Suppressor macrophage (primary cell): ENCODE data around the gene SORBS2.

Source experiments
- DNase-seq, 4 experiments: peaks; one replicate each; pipeline ENCODE4 v3.0.0-alpha.2; 2020 to 2022

The SORBS2 gene

GRCh38 chr4:185542626-185543315, 269.2 kb downstream of the SORBS2 start:
- no peak for DNase-seq

DNA sequence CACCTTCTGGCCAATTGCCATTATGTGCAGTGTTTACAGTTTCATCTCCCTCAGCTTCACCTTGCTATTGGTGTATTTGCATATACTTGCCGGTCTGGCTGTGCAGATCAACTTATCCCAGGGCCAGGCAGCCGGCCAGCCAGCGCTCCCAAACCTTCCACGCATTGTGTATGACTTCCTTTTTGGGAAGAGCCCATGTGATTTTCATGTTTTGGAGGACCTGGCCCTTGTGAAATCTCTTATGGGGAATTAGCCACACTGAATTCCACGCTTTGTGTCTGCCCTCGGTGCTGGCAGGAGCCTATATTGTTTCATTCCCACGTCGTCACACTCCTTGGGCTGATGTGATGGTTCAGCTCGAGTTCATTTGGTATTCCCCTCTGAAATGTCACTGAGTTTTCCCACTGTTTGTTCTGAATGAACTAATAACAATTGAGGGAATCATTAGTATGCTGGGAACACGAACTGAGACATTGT, 270.7 kb downstream of the SORBS2 start:
- no peak for DNase-seq

GRCh38 chr4:185540487-185541120, 271.4 kb downstream of the SORBS2 start:
- no peak for DNase-seq

DNA sequence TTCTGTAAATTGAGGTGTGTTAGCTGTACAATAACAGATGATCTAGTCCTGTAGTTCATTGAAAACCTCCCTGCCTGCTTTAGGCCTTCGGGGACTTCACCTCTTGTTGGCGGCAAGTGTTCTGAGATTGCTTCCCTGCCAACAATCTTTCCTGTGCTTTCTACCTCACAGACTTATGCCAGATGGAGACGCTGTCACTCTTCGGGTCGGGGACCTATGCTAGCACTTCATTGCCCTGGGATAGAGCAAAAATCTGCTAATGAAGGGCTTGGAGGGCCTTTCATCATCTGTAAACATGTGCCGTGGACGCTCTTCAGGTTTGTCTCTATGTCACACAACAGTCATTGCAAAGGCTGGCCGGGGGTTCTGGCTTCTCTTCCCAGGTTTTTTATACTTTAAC, 272.0 kb downstream of the SORBS2 start:
- DNase-seq = no peak

DNA sequence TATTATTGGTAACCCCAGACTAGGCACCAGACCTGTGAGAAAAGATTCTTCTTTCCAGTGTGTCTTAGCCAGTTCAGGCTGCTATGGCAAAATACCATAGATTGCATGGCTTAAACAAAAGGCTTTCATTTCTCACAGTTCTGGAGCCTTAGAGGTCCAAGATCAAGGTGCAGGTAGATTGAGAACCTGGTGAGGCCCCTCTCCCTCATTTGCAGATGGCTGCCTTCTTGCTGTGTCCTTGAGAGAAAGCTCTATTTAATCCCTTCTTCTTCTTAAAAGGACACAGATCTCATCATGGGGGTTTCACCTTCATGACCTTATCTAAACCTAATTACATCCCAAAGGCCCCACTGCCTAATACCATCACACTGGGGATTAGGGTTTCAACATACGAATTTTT, 273.2 kb downstream of the SORBS2 start:
- DNase-seq = no peak

DNA sequence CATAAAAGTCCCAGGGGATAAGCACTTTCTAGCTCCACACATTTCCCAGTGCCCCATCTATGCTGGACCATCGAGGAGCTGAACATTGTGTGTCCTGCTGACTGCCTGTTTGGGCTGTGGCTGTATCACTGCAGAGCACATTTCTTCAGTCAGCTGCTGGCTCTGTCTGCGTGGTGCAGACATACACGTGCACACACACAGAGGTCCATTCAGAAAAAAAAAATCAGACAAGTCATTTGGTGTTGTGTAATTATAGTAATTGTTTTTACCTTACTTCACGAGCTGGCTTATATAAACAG, 275.6 kb downstream of the SORBS2 start:
- DNase-seq = no peak

DNA sequence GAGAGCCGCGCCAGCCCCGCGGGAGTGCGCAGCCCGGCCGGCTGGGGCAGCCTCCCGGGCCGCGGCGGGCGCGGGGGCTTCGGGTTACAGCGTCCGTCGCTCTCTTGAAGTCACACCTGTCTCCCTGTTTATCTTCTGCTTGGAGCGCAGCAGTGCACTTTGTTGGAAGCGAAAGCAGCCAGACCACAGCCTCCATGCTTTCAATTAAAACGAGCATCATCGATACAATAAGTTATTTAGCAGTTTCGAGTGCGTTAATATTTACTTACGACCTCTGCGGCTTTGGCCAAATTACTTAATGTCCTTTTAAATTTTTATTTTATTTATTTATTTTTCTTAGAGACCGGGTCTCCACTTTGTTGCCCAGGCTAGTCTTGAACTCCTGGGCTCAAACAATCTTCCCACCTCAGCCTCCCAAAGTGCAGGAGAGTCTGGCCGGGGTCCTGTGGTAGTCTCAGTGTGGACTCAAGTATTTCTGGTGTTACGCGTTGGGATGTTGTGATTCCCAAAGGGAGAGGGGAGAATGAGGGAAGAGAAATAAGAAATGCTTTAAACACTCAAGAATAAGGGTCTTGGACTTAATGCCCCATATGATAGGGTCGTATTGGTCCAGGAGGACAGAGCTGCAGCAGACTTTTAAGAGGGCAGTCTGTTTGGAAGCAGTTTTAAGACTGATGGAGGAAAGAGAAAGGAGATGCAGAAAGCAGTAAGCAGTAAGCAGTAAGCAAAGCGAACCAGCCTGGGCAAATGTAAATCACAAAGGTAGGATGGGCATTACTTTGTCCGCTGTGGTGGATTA, 276.2 kb downstream of the SORBS2 start:
- no peak for DNase-seq
